Activated T-cell treated with anti-CD3 and anti-CD28 coated beads for 4 hours (primary cell): Measurements from ENCODE around the gene CTNNA2.
"Not testable (repeated sequence)": the region's sequence is repeated elsewhere in the genome, so short reads cannot be mapped to it uniquely, and the experiment has no call there.

ENCODE experiments used
- DNase-seq: peaks from one replicate; pipeline ENCODE4 v3.0.0-alpha.2; 2020

Gene CTNNA2

DNA sequence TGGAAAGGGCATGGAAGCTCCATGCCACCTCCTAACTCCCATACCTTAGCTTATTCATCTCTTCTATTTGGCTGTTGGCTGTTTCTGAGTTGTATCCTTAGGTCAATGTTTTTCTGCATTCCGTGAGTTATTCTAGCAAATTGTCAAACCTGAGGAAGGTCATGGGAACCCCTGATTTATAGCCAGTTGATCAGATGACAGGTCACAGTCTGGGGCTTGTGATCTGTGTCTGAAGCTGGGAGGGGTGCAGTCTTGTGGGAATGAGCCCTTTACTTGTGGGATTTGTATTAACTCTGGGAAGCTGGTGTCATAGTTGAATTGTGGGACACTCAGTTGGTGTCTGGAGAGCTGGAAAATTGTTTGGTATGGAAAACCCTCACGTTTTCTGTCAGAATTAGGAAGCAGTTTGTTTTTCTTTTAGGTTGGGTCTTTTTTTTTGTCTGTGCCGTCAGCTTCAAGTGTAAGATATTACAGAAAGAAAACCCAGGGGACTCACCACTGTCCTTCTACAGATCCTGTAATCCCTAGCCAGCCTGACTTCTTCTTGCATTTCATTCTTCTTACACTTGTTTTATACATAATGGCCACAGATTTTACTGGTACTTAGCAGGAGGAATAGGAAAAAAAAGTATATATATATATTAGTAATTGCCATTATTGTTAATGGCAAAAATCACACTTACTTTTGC, 653.8 kb downstream of the CTNNA2 start:
- DNase-seq = no peak

DNA sequence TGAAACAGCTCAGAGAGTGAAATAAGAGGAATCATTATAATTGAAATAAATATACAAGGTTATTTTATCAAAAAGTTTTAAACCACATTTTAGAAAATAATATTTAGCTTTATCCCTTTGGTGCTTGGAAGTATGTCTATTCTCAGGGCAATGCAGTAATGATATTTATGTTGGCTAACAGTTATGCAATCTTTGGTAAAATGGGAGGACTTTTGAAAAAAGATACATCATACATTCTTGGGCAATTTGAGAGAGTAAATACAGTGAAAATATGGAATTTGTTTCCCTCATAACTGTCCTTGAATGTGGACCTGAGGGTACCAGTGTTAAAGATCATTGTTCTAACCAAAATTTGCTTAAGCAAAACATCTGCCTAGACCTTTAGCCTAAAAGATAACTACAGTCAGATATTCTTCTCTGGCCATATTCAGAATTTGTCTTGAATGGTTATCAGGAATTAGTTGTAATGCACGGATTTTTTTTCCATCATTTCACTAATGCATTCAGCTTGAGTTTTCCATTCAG, 654.5 kb downstream of the CTNNA2 start:
- DNase-seq = no peak

DNA sequence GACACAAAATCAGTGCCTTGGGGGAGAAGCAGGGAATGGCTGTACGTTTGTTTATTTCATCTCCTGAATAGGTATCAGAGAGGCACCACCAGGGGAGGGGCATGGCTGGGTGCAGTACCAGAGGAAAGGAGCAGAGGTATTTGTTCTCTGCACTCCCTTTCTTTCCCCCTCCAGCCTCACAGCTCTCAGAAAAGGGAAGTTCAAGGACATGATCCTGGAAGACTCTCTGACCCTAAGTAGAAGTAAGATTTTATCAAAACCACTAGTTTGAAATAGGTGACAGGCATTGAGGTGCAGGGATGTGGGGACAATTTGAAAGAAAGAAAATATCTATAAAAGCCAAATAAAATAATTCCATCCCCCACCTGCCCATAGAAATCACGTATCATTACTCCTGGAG, 655.2 kb downstream of the CTNNA2 start:
- DNase-seq = no peak

DNA sequence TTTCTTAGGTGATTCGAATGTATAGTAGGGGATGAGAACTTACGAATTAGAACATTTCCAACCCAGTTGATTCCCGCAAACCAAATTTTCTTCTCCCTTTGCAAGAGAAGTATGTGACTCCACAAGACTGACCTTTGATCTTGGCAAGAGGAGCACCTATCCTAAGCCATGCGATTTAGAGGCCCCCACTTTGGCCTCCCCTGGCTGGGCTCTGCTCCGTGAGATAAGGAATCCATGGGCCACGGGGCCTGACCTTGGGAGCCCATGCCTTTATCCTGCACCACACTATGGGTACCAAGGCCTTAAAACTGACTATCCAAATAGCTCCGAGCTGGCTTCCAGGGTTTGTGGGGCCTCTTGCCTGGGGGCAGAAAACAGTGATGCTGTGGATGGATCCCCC, 656.0 kb downstream of the CTNNA2 start:
- DNase-seq = no peak

DNA sequence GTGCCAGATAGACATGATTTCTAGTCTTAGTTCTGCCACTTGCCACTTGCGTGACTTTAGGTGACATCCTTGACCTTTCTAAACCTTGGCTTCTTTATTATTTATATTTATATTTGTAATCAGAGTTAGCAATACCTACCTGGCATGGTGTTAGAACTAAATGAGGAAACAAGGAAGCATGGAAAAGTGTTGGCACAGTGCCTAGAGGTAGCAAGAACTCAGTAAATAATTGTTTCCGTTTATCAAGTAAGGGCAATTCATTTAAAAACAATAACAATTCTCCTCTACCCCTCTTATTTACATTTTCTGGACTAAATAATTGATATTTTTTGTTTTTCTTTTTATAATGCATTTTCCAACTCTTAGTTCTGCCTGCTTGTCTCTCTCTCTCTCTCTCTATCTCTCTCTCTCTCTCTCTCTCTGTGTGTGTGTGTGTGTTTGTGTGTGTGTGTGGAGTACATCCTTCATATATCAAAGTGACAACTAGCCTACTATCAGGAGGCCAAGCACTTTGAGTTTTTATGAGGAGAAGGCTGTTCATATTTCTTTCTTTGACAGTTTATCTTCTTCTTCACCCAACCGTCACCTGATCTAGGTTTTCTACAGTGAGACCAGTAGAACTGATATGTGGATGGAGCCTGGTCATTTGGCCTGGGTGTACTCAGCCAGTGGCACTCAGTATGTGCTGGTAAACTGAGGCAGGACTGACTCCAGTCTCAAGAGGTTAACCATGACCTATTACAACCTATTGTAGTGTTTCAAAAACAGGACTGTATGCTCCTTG, 657.2 kb downstream of the CTNNA2 start:
- no peak for DNase-seq

DNA sequence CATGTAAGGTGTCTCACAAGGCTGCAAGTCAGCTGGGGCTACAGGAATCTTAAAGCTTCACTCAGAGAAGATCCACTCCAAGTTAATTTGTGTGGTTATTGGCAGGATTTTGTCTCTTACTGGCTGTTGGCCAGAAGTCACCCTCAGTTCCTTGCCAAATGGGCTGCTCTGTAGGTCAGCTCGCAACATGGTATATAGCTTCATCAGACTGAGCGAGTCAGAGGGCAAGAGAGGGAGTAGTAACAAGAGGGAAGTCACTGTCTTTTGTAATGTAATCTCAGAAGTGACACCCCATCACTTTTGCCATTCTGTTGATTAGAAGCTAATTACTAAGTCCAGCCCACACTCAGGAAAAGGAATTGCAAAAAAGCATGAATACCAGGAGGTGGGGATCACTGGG, 672.2 kb downstream of the CTNNA2 start:
- DNase-seq = no peak

DNA sequence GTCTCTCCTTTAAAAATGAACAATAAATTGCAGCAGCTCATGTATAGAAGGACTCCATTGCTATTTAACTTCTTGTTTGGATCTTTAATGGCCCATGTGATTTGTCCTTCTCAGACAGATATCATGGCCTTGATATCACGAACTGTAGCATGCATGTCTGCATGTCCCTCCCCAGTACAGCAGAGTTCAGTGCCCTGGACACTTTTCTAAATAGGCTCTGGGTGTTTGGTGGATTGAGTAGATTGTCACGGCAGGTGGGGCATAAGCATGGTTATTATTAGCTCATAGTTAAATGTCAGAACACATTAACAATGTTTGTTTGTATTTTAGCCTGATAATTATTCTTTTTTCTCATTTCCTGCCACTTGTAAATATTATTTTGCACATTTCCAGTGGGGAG, 673.4 kb downstream of the CTNNA2 start:
- no peak for DNase-seq

DNA sequence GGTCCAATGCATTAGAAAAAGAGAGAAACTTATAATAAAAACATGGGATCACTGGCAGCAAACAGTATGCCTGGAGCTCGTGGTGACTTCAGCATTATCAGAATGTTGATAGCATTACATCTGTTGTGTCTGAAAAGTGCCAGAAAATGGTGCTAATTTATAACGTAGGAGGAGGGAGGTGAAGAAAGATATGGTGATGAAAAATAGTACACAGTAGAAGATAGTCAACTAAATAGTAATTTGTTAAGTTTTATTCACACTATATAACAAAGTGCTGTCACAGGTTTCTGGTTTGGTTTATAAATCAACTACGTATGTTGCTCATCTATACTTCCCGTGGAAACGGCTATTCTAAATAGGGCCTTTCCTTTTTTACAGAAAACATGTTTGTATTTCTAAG, 674.3 kb downstream of the CTNNA2 start:
- no peak for DNase-seq

DNA sequence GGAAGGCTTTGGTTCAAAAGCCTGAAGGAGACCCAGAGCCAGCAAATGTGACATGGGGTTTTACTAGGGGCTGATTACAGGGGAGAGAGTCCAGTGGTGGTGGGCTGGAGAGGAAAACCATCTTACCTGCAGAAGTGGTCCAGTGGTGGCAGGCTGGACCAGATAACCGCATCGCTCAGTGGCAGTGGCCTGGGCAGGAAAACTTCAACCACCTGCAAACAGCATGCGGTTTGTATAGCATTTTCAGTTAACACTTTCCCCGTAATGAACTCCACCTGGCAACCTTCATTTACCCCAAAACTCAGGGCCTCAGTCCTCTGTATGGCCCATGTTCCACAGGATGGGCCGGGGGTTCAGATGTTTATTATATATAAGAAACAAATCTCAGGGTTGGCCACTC, 677.3 kb downstream of the CTNNA2 start:
- no peak for DNase-seq

DNA sequence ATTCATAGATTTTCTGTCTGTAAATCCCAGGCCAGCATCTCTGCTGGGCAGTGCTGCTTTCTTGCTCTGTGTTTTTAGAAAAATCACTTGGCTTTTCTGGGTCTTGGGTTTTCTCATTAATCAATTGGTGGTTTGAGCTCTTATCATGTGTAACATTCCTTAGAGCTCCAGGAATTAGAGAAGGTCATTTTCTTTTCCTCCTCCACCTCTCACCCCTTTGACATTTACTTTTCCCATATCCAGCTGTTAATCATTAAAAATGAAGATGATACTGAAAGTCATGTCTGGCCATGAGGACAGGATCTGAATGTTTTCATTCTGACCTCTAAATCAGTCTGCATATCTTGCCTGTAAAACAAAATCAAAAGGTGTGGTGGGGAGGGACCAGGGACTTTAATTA, 680.7 kb downstream of the CTNNA2 start:
- DNase-seq = no peak

DNA sequence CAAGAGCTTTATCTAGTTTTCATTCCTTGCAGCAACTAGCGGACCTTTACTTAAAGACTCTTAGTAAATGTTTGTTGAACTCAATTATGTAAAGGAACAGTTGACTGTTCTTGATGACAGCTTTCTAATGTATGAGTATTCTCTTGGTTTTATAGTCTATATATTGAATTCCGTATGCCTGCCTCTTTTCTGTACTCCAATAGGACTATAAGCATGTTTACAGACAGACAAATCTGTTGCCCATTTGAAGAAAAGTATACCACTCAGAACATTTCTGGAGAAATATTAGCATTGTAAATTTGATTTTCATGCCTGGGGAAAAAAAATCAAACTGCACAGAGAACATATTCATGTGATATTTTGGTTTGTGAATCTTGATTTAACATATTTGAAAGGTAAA, 682.2 kb downstream of the CTNNA2 start:
- DNase-seq = no peak

DNA sequence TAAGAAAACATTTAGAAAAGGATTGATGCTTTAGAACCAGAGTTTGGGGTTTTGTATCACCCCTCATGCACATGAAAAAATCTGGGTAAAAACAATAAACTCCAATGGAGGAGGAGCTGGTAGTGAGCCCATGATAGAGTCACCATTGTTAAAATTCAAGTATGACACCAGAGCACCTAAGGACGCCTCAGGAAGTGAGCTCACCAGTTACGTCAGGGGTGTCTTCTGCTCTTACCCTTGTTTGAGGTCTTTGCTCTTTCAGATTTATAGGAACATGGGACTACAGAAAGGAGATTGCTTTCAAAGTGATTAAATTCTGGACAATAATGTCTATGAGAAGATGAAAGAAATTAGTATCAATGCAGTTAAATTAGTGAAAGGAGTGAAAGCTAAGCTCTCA, 685.2 kb downstream of the CTNNA2 start:
- DNase-seq = no peak

DNA sequence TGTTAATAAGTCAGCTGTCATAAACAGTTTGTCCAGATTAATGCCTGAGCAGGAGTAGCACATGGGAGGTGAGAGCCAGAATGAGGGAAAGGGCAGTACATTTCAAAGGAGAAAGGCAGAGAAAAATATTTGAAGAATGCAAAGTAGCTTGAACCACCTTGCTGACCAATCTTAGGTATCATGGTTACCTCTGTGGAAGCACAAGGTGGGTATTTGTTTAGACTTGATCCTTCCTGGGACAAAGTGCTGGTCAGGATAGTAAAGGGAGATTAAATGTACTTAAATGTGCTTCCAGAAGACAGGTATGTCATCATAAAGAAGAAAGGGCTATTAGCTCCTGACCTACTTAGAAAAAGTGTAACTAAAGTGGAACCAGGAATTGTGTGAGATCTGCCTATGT, 686.7 kb downstream of the CTNNA2 start:
- DNase-seq = no peak

DNA sequence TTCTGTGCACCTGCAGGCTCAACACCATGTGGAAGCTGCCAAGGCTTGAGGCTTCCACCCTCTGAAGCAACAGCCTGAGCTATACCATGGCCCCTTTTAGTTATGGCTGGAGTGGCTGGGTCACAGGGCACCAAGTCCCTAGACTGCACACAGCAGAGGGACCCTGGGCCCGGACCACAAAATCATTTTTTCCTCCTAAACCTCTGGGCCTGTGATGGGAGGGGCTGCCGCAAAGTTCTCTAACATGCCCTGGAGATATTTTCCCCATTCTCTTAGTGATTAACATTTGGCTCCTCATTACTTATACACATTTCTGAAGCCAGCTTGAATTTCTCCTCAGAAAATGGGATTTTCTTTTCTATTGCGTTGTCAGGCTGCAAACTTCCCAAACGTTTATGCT, 691.1 kb downstream of the CTNNA2 start:
- DNase-seq = not testable (repeated sequence)

DNA sequence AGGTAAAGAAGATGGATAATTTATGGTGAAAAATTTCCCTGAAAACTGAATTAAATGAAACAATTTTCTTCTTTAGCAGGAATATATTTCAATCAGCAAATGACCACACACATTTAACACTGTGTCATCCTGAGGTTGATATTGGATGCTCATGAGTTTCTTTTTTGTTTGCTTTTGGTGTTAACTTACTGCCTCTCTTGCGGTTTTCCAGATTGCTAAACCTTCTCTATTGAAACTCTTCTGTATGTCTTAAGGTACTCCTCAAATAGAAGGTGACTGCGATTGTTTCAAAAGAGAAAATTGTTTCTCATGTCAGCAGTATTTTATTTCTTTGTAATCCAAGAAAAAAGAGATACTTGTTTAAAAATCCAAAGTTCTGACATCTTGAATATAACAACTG, 692.6 kb downstream of the CTNNA2 start:
- no peak for DNase-seq

DNA sequence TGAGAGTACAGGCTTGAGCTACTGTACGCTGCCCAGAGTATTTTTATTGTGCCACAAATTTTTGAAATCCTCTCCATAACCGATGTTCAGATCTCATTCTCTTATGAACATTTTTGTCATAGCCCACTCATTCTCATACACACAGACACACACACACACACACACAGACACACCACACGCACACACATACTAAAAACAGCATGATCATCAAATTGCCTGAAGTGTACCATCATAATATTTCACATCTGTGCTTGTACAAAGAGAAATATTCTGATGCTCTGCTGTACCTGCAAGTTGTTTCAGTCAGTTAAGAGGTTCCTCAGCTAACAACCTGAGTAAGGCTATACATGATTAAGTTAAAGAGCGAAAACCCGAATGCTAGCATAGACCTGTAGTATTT, 696.6 kb downstream of the CTNNA2 start:
- DNase-seq = no peak

DNA sequence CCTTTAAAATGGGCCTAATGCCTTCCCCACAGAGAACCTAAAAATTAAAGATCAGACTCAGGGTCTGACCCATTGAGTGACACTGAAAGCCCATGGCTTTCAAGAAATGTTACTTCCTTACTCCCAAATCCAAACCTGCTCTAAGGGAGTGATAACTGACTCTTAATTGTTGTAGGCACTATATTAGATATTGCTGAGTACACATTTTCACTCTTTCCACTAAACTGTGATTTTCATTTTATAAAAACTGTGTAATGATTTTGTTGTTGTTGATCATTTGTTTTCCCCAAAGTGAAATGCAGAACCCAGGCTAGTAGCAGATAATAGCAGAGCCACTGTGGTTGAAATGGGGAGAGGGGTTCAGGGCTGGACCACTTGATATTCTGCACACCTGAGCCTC, 704.6 kb downstream of the CTNNA2 start:
- no peak for DNase-seq

DNA sequence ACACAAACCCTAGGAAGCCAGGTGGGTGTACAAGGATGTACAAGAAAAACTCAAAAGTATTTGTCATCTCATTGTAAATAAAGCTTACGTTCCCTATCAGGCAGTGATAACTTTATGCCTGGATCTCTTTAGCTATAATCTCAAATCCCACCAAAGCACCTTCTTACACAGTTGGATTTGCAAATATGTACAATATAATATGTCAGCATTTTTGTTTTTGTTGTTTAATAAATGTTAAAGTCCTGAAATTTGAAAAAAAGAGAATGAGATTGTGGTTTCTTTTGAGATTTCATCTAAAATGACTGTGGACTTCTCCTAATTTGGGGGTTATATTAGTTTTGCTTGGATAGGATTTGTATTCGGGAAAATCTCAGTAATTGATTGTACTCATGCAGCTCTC, 709.8 kb downstream of the CTNNA2 start:
- no peak for DNase-seq

DNA sequence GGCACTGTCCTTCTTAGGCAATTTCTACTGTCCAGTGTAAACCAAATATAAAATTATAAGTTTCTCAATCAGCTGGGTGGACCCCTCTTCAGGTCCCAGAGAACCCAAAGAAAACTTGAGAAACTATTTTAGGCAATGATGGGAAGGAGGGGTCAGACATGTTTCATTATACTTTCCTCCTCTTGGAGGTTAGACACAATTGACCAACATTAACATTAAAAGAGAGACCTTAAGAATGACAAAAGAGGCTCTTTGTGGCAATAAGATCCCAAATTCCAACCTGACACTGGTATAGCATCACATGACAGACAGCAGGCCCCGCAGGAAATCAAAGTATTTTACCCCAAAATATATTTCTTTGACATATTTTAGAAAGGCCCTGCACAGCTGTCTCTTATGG, 718.6 kb downstream of the CTNNA2 start:
- no peak for DNase-seq

DNA sequence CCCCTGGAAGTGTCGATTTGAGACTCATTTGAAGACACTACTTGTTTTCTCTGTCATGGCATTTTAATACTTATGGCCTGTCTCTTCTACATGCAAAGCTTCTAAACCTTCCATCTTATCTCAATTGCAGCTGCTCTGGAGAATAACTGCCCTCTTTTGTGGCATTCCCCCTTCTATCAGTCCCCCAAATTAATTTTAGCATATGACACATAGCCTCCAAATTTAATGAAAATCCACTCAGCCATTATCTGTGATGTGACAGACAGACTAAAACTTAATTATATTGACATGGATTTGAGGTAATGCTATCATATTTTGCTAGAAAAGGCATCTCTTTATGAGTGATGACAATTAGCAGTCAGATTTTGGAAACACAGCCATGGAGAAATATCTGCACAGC, 720.5 kb downstream of the CTNNA2 start:
- no peak for DNase-seq

DNA sequence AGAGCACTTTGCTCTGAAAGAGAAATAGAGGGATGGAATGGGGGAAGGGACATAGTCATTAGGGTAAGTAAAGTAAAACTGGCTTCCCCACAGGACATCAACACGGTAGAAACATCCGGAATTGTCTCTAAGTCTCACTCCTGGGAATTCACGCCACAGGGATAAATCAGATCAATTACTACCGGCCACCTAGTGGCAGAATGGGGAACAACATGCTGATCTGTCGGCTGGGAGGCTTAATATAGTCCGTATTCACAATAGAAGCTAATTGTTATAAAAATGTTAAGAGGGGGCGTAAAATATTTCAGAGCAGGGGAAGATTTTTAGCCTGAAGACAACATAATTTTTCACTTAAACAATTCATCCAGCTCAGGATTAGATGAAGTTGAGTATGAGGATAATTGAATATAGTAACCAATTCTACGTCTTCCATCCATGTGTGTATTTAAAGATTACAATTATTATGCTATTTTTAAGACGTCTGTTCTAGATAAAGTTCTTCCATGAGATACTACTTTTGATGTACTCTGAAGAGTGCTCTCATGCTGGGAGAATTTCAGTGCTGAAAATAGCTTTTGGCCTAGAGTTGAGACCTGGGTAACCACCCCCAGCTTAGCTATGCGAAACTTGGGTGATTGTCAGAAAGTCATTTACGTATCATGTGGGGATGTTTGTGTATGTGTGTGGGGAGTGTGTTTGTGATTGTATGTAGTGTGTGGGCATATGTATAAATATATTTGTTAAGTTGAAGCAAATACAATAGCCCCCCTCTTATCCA, 726.0 kb downstream of the CTNNA2 start:
- no peak for DNase-seq

DNA sequence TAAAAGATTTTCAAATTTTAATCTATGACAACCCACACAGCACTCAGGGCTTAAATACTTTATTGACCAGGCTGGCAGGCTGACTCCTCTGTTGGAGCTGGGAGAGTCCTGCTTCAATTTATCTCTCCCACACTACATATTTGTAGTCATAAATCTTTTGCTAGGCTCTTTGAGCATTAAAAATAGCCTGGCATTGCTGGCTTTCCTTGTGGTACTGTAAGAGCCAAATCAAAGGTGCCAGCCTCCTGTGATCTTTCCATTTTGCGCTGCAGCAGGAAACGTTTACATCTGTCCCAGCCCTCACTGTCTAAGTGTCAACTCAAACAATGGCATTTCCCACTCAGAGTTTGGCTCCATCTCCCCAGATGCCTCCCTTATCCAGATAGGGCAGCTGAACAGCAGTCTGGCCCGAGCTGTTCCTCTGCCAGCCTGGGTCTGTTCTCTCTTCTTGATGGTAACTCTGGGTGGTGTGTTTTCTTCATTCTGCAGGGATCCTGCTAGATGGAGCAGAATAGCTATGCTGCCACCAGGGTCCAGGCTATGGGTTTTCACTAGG, 729.6 kb downstream of the CTNNA2 start:
- no peak for DNase-seq

DNA sequence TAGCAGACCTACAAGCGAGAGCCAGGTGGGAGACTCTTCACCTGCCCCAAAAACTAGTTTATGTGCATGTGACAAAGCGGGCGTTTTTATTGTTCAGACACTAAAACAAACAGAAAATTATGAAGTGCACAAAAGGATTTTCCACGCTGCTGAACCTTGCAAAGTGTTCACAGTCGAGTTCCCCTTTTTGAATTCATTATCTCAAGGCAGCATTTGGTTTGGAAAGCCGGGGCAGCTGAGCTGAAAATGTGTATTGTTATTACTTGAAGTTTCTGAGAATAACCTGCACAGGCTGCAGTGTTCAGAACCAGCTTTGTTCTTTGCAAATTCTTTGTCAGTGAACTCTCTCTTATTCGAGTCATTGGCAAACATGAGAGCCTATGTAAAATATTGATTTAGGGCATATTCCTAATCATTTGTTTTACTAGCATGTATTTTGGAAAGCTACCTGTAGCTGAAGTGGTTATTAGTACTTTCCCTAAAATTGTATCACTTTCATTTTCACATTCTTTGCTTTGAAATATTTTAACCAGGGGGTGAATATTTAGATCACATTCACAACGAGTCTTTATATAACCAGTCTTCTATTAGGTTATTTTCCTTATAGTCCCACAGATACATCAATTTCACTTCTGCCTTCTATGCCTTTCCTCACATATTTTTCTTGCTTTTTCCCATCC, 732.2 kb downstream of the CTNNA2 start:
- no peak for DNase-seq
